Activated naive CD4-positive, alpha-beta T cell treated with anti-CD3 and anti-CD28 coated beads, Interleukin-2, amount 50 U/mL, for 72 hours (primary cell): Measurements from ENCODE around the gene CBFB. TPM values are rescaled to one million over a fixed set of nuclear protein-coding genes. Genes with fewer than 3 reads are reported as not detected.

Experiments
- ATAC-seq, 2 donors: fragments of 150-1000 bp; cut with Tn5 transposase; 2 replicates each; pipeline ENCODE4 v1.10.0; 2021; ENCODE audit warnings: mild to moderate bottlenecking in 2 of 2, moderate library complexity in 2 of 2
- DNase-seq, 2 donors: peaks; one replicate each; pipeline ENCODE4 v3.0.0; 2021 to 2022; ENCODE audit warnings: low spot score in 2 of 2
- H3K27ac Mint-ChIP-seq, 2 donors: one replicate each; pipeline ENCODE4 v1.8.0; 2022; ENCODE audit warnings: mild to moderate bottlenecking in 2 of 2, mixed read lengths in 2 of 2
- H3K36me3 Mint-ChIP-seq, 2 donors: one replicate each; pipeline ENCODE4 v1.8.0; 2022; ENCODE audit warnings: mixed read lengths in 2 of 2
- H3K9me3 Mint-ChIP-seq, 2 donors: one replicate each; pipeline ENCODE4 v1.8.0; 2022; ENCODE audit warnings: mixed read lengths in 2 of 2
- total RNA-seq, 2 donors: library from RNA; stranded (reverse); gene quantifications; one replicate each; pipeline ENCODE4 v1.2.3, GENCODE V29; 2022

CBFB gene
- total RNA-seq, 2 donors from 2014 or later, result 119 to 124 TPM

DNA sequence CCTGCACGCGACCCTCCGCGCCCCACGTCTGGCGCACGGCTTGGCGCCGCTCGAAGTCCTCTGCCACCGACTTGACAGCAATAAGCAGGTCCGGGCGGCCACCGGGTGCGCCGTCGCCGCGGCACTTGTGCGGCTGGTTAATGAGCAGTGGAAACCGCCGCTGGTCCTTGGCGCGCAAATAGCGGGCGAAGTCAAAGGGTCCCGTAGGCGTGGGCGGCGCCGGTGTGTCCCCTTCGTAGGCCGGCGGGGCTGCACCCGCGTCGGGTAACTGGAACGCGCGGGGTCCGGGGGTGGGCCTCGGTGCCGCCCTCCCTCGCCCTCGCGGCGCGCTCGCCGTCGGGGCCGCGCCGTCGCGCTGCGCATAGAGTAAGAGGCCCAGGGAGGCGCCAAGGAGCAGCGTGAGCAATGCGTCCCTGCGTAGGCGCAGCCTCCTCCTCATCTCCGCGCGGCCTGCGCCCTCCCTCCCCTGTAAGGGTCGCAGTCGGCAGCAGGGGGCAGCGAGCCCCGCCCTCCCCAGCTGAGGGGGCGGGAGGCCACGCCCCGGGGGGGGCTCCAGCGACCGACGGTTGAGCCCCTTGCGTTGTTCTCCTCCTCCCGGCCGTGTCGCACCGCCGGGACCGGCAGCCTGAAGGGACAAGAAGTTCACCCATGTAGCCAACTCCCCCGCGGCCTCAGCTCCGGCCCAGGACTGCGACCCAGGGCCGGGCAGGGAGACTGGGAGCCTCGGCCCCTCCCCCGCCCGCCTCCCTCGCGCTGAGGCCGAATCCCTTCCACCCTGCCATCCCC, 121.3 kb downstream of the CBFB start:
- ATAC-seq, result peak; percentile 69 to 77
- H3K27ac Mint-ChIP-seq, result no peak overlapping the region
- no peak for DNase-seq
- no peaks in the 10 kb centered on the region for H3K9me3 Mint-ChIP-seq
- H3K36me3 Mint-ChIP-seq, result peaks cover 21 to 27% of the 10 kb centered on the region in 2 donors

Other genes with a start within 250 kb of the CBFB start
- gene TERB1, start 227.6 kb upstream of the CBFB start, total RNA-seq, result not detected
- gene NAE1, start 198.2 kb upstream of the CBFB start, total RNA-seq, result 100 to 1,000 TPM in 1 of 2 donors, 10 to 100 TPM in 1; 93.9 to 121 TPM
- not detected for gene CA7, start 184.7 kb upstream of the CBFB start, total RNA-seq
- gene PDP2, start 148.6 kb upstream of the CBFB start, total RNA-seq, result 10 to 100 TPM; 28.7 to 65.1 TPM
- not detected for gene CDH16, start 110.3 kb upstream of the CBFB start, total RNA-seq
- 1 to 10 TPM in 1 of 2 donors, under 1 TPM in 1; 0.99 to 3.8 TPM for gene RRAD, start 103.6 kb upstream of the CBFB start, total RNA-seq
- gene CIAO2B, start 94.7 kb upstream of the CBFB start, total RNA-seq, result 100 to 1,000 TPM; 169 to 196 TPM
- 10 to 100 TPM; 26.2 to 29.8 TPM for gene CES2, start 93.6 kb upstream of the CBFB start, total RNA-seq
- gene CES3, start 67.9 kb upstream of the CBFB start, total RNA-seq, result 1 to 10 TPM in 1 of 2 donors, under 1 TPM in 1; 0.73 to 6.8 TPM
- gene CES4A, start 40.6 kb upstream of the CBFB start, total RNA-seq, result 10 to 100 TPM in 1 of 2 donors, 1 to 10 TPM in 1; 8.2 to 21.3 TPM
- gene PHAF1, start 80.8 kb downstream of the CBFB start, total RNA-seq, result 10 to 100 TPM; 15.6 to 16.6 TPM
- 1 to 10 TPM; 3.2 to 4.7 TPM for gene B3GNT9, start 121.8 kb downstream of the CBFB start, total RNA-seq
- gene TRADD, start 130.8 kb downstream of the CBFB start, total RNA-seq, result 10 to 100 TPM; 15.7 to 43.5 TPM
- 10 to 100 TPM; 27.9 to 38.7 TPM for gene FBXL8, start 130.8 kb downstream of the CBFB start, total RNA-seq
- 10 to 100 TPM; 26.0 to 58.8 TPM for gene HSF4, start 135.6 kb downstream of the CBFB start, total RNA-seq
- 10 to 100 TPM in 1 of 2 donors, 1 to 10 TPM in 1; 9.2 to 43.4 TPM for gene NOL3, start 141.4 kb downstream of the CBFB start, total RNA-seq
- gene MATCAP1, start 154.8 kb downstream of the CBFB start, total RNA-seq, result 10 to 100 TPM; 26.3 to 63.5 TPM
- gene EXOC3L1, start 161.0 kb downstream of the CBFB start, total RNA-seq, result under 1 TPM in 1 of 2 donors, not detected in 1; 0.36 TPM
- 100 to 1,000 TPM in 1 of 2 donors, 10 to 100 TPM in 1; 71.7 to 104 TPM for gene E2F4, start 163.0 kb downstream of the CBFB start, total RNA-seq
- 1 to 10 TPM; 4.0 to 7.0 TPM for gene ELMO3, start 170.0 kb downstream of the CBFB start, total RNA-seq
- 10 to 100 TPM; 28.4 to 35.4 TPM for gene TMEM208, start 198.0 kb downstream of the CBFB start, total RNA-seq
- 100 to 1,000 TPM; 104 to 133 TPM for gene FHOD1, start 218.3 kb downstream of the CBFB start, total RNA-seq
- gene SLC9A5, start 219.8 kb downstream of the CBFB start, total RNA-seq, result 10 to 100 TPM in 1 of 2 donors, 1 to 10 TPM in 1; 8.3 to 13.6 TPM